Liver (tissue), 3 donors: Measurements from ENCODE around the gene HEXIM2.

Source experiments
- ATF3 ChIP-seq: IDR thresholded peaks from 2 replicates; pipeline ENCODE4 v1.6.1; 2016; ENCODE audit warnings: antibody characterized with exemption
- EGR1 ChIP-seq, 2 donors: IDR thresholded peaks; 2 replicates each; pipeline ENCODE4 v1.6.1; 2016 to 2018; ENCODE audit warnings: antibody characterized with exemption in 2 of 2, low read depth in 2 of 2
- FOXA1 ChIP-seq: IDR thresholded peaks from 2 replicates; pipeline ENCODE4 v1.6.1; 2016; ENCODE audit warnings: antibody characterized with exemption
- GABPA ChIP-seq, 2 donors: IDR thresholded peaks in 1 of 2; conservative IDR thresholded peaks in 1 of 2; 2 replicates each; pipeline ENCODE4 v1.6.1; 2016; ENCODE audit warnings: antibody characterized with exemption in 2 of 2, mild to moderate bottlenecking in 1 of 2, moderate library complexity in 1 of 2
- JUND ChIP-seq, 2 donors: IDR thresholded peaks; 2 replicates each; pipeline ENCODE4 v1.6.1; 2016; ENCODE audit warnings: antibody characterized with exemption in 2 of 2
- SP1 ChIP-seq: IDR thresholded peaks from 2 replicates; pipeline ENCODE4 v1.6.1; 2018; ENCODE audit warnings: antibody characterized with exemption, mild to moderate bottlenecking
- TAF1 ChIP-seq: conservative IDR thresholded peaks from 2 replicates; pipeline ENCODE4 v1.6.1; 2016; ENCODE audit warnings: antibody characterized with exemption, mild to moderate bottlenecking
- TF ChIP-seq, protein P1 (sequence below): fragments of 150-350 bp; IDR thresholded peaks from 2 replicates; pipeline ENCODE4 v1.5.1; 2017; ENCODE audit warnings: improper control_type of control experiment, low read depth, low read length; ENCODE audit not compliant: missing input control
- TF ChIP-seq, protein P2 (sequence below): IDR thresholded peaks from 2 replicates; pipeline ENCODE4 v1.6.1; 2016; ENCODE audit warnings: antibody characterized with exemption
- TF ChIP-seq, protein P3 (sequence below): IDR thresholded peaks from 2 replicates; pipeline ENCODE4 v1.6.1; 2016; ENCODE audit warnings: antibody characterized with exemption, mild to moderate bottlenecking
- donor health status: healthy.
- donor health status: healthy.

DNA sequence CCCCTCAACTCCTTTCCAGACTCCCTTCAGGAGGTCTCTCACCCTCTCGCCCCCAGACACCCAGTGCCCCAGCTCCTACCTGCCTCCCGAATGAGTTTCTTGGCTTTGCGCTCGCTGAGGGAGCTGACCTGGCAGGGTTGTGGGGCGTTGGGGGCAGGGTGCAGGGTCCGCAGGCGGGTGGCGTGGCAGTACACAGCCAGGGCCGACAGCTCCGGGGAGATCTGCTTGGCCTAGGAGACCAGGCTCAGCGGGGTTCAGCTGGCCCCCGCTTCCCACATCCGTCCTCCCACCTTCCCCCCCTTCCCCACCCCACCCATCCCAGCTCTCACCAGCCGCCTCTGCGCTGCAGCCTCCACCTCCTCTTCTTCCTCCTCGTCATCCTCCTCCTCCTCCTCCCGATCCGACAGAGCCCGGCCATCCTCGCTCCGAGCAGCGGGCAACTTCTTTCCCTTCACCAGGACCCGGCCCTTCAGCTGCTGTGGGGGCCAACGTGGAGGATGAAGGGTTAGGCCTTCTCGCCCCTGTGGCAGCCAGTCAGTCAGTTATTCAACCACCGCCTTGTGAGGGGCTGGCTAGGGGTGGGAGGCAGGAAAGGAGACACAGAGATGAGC, 46.6 kb upstream of the HEXIM2 start:
- TF ChIP-seq, protein P1, sequence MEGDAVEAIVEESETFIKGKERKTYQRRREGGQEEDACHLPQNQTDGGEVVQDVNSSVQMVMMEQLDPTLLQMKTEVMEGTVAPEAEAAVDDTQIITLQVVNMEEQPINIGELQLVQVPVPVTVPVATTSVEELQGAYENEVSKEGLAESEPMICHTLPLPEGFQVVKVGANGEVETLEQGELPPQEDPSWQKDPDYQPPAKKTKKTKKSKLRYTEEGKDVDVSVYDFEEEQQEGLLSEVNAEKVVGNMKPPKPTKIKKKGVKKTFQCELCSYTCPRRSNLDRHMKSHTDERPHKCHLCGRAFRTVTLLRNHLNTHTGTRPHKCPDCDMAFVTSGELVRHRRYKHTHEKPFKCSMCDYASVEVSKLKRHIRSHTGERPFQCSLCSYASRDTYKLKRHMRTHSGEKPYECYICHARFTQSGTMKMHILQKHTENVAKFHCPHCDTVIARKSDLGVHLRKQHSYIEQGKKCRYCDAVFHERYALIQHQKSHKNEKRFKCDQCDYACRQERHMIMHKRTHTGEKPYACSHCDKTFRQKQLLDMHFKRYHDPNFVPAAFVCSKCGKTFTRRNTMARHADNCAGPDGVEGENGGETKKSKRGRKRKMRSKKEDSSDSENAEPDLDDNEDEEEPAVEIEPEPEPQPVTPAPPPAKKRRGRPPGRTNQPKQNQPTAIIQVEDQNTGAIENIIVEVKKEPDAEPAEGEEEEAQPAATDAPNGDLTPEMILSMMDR: no peak
- TF ChIP-seq JUND (IDR thresholded peaks at IDR 0.05) (no peak), SP1 (no peak), ATF3 (no peak), FOXA1 (no peak), TAF1 (no peak), EGR1 (IDR thresholded peaks at IDR 0.05; ENCODE audit: low read depth in 2 of 2) (no peak), GABPA (IDR thresholded peaks at IDR 0.05 in 1 of 2, conservative IDR thresholded peaks at IDR 0.05 in 1 of 2) (no peak)
- TF ChIP-seq, protein P2, sequence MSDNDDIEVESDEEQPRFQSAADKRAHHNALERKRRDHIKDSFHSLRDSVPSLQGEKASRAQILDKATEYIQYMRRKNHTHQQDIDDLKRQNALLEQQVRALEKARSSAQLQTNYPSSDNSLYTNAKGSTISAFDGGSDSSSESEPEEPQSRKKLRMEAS: no peak
- TF ChIP-seq, protein P3, sequence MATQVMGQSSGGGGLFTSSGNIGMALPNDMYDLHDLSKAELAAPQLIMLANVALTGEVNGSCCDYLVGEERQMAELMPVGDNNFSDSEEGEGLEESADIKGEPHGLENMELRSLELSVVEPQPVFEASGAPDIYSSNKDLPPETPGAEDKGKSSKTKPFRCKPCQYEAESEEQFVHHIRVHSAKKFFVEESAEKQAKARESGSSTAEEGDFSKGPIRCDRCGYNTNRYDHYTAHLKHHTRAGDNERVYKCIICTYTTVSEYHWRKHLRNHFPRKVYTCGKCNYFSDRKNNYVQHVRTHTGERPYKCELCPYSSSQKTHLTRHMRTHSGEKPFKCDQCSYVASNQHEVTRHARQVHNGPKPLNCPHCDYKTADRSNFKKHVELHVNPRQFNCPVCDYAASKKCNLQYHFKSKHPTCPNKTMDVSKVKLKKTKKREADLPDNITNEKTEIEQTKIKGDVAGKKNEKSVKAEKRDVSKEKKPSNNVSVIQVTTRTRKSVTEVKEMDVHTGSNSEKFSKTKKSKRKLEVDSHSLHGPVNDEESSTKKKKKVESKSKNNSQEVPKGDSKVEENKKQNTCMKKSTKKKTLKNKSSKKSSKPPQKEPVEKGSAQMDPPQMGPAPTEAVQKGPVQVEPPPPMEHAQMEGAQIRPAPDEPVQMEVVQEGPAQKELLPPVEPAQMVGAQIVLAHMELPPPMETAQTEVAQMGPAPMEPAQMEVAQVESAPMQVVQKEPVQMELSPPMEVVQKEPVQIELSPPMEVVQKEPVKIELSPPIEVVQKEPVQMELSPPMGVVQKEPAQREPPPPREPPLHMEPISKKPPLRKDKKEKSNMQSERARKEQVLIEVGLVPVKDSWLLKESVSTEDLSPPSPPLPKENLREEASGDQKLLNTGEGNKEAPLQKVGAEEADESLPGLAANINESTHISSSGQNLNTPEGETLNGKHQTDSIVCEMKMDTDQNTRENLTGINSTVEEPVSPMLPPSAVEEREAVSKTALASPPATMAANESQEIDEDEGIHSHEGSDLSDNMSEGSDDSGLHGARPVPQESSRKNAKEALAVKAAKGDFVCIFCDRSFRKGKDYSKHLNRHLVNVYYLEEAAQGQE: no peak
